ENCODE results near the gene DNAAF5.

DNA sequence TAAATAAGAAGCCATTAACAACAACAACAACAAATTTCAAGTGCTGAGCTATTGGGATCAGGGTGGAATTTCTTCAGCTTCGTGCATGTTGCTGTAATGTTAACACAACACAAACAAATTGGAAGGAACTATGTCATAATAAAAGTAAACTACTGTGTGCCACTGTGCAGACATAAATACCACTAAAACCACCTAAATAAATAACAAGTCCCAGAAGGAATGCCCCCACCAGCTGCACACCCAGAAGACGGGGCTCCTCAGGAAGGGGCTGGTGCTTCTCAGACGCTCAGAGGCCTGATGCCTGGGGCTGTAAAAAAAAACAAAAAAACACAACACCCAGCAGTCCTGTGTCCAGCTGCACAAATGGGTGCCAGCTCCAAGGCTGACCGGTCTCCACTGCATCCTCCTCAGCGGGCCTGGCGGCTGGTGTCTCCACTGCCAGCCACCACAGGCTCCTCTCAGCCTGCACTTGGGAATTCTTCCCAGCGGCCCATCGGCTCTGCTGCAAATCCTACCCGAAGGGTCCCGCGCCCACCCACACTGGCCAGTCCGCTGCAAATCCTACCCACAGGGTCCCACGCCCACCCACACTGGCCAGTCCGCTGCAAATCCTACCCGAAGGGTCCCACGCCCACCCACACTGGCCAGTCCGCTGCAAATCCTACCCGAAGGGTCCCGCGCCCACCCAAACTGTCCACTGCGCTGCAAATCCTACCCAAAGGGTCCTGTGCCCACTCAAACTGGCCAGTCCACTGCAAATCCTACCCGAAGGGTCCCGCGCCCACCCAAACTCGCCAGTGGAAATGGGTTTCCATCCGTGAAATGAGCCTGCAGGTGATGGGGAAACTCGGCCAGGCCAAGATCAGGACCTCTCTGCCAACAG, 35.8 kb upstream of the DNAAF5 start:
- TF ChIP-seq POLR2A (IDR thresholded peaks at IDR 0.05; ENCODE audit: low read depth, low read length) (no peak), TAF1 (IDR thresholded peaks at IDR 0.05; ENCODE audit: low read depth, low read length) (no peak), POLR2AphosphoS5 (IDR thresholded peaks at IDR 0.05; ENCODE audit: low read depth, low read length) (no peak), PAX5 (IDR thresholded peaks at IDR 0.05; ENCODE audit: insufficient read depth, low read length, severe bottlenecking) (no peak), POU2F2 (IDR thresholded peaks at IDR 0.05; ENCODE audit: low read depth, low read length) (no peak)
